Measurements from ENCODE around the gene LGALS9.

DNA sequence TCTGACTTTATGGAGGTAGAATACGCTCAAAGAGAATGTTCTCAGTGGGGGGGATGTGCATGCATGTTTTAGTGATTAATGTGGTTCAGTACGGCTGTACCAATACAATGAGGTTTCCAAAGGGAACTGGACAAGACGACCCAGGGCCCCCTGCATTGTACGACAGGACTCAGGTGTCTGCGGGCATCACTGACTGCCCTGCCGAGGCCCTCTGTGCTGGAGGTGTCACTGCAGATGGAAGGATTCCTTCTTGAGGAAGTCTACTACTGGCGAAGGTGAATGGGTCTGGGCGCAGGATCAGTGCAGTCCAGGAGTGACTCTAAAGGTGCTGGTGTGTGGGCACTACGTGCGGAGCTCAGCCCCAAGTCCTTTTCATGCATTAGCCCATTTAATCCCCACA, 3.5 kb upstream of the LGALS9 start:
- TF ChIP-seq MXI1 (IDR thresholded peaks at IDR 0.05; ENCODE audit: low read depth, low read length) (no peak), PCBP2 (IDR thresholded peaks at IDR 0.05; ENCODE audit: low read depth, low read length, poor library complexity, severe bottlenecking) (no peak)
- TF ChIP-seq, protein P1, sequence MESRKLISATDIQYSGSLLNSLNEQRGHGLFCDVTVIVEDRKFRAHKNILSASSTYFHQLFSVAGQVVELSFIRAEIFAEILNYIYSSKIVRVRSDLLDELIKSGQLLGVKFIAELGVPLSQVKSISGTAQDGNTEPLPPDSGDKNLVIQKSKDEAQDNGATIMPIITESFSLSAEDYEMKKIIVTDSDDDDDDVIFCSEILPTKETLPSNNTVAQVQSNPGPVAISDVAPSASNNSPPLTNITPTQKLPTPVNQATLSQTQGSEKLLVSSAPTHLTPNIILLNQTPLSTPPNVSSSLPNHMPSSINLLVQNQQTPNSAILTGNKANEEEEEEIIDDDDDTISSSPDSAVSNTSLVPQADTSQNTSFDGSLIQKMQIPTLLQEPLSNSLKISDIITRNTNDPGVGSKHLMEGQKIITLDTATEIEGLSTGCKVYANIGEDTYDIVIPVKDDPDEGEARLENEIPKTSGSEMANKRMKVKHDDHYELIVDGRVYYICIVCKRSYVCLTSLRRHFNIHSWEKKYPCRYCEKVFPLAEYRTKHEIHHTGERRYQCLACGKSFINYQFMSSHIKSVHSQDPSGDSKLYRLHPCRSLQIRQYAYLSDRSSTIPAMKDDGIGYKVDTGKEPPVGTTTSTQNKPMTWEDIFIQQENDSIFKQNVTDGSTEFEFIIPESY (CRISPR knock-in tag; IDR thresholded peaks at IDR 0.05), result no peak
